Measurements from ENCODE around the gene SFTA2.

DNA sequence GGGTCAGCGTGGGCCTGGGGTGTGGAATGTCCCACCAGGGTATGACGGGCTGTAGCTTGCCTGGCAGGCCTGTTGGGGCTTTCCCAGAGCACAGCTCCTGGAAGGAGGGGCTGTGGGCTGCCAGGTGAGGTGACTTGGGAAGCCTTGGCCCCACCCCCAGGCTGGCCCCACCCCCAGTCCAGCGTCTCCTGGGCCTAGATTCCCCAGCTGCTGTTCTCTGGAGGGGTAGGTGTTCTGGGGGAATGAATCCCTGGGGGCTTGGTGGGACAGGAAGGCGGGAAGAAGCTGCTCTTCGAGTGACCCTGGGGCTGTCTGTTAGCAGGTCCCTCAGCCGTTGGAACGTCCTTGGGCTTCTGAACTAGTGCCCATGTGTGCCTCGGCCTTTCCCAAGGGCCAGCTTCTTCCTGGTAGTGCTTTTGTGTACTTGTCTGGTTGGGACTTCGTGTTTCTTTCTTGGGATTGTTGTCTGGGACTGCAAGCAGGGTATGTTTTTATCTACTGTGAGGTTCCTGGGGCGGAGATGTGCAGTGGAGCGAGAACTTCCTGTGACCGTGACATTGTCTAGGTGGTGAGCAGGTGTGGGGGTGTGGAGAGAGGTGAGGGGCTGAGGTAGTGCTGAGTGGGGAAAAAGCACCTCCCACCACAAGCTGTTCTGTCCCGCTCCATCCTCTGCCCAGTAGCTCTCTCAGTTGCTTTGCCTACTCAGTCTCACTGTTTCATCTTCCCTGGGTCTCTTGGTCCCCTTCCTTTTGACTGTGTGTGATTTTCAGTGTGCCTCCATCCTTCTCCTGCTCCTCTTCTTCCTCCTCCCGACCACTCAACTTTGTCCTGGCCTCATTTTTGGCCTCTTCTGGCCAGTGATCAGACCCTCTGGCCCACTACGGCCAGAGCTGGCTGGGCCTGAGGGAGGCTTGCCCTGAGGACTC, 48.9 kb downstream of the SFTA2 start:
- TF ChIP-seq EZH2 (IDR thresholded peaks at IDR 0.05; ENCODE audit: insufficient read depth, poor library complexity, severe bottlenecking) (no peak), EZH2phosphoT487 (IDR thresholded peaks at IDR 0.05; ENCODE audit: insufficient read depth, low read depth) (no peak)

Measured in GM23248 (cell line).